ENCODE measurements around the gene GALNT17.

- no peak for TF ChIP-seq POLR2AphosphoS5 (IDR thresholded peaks at IDR 0.05; ENCODE audit: low read depth, low read length)
- TF ChIP-seq TAF1 (IDR thresholded peaks at IDR 0.05; ENCODE audit: borderline replicate concordance, insufficient read depth, low read length) = no peak
- TF ChIP-seq REST (IDR thresholded peaks at IDR 0.05; ENCODE audit: insufficient read depth in 1 of 2, low read depth in 2 of 2, low read length in 2 of 2) = no peak
Measured at GRCh38 chr7:71558806-71559613, 427.1 kb downstream of the GALNT17 start.
